DND-41 (cell line): ENCODE data around the gene TLNRD1.
A peak's percentile ranks its signal among the peaks of the same experiment; 100 is the strongest.

Source experiments
- ATAC-seq: fragments of 200-7000 bp; cut with Tn5 transposase; 3 replicates; pipeline ENCODE4 v1.9.1; 2021; ENCODE audit warnings: low read depth; ENCODE audit not compliant: insufficient read depth
- DNase-seq: peaks from one replicate; pipeline ENCODE4 v3.0.0-alpha.2; 2020
- H2AFZ ChIP-seq: 2 replicates; pipeline ENCODE4 v1.6.0; 2012; ENCODE audit warnings: low read depth, low read length
- H3K27ac ChIP-seq: 2 replicates; pipeline ENCODE4 v1.5.1; 2012; ENCODE audit warnings: low read length, inconsistent platforms
- H3K27me3 ChIP-seq: fragments of 200-600 bp; sonication (generic); 2 replicates; pipeline ENCODE4 v1.6.0; 2012; ENCODE audit warnings: low read length, mild to moderate bottlenecking, inconsistent platforms; ENCODE audit not compliant: insufficient read depth, poor library complexity
- H3K36me3 ChIP-seq: 2 replicates; pipeline ENCODE4 v1.5.1; 2012; ENCODE audit warnings: low read length, inconsistent platforms; ENCODE audit not compliant: insufficient read depth
- H3K4me1 ChIP-seq: 2 replicates; pipeline ENCODE4 v1.5.1; 2012; ENCODE audit warnings: mild to moderate bottlenecking, low read length; ENCODE audit not compliant: insufficient read depth
- H3K4me2 ChIP-seq: 2 replicates; pipeline ENCODE4 v1.6.0; 2012; ENCODE audit warnings: mild to moderate bottlenecking, moderate library complexity, low read length, inconsistent platforms; ENCODE audit not compliant: insufficient read depth
- H3K4me3 ChIP-seq, 2 experiments: fragments of 200-600 bp in 1 of 2; shearing (Covaris generic) in 1 of 2; 2 replicates each; pipeline ENCODE4 v1.5.1; 2012 to 2016; ENCODE audit warnings: inconsistent platforms in 2 of 2, low read length in 2 of 2, mild to moderate bottlenecking in 2 of 2, low read depth in 1 of 2, moderate library complexity in 1 of 2
- H3K79me2 ChIP-seq: 2 replicates; pipeline ENCODE4 v1.6.0; 2012; ENCODE audit warnings: low read length, inconsistent platforms; ENCODE audit not compliant: insufficient read depth
- H3K9ac ChIP-seq: 2 replicates; pipeline ENCODE4 v1.6.0; 2012; ENCODE audit warnings: low read depth, mild to moderate bottlenecking, inconsistent platforms, low read length, moderate library complexity
- H3K9me3 ChIP-seq: 2 replicates; pipeline ENCODE4 v1.5.1; 2012; ENCODE audit warnings: low read length, moderate library complexity, mild to moderate bottlenecking, inconsistent platforms; ENCODE audit not compliant: insufficient read depth, severe bottlenecking
- H4K20me1 ChIP-seq: 2 replicates; pipeline ENCODE4 v1.6.0; 2012; ENCODE audit warnings: low read length; ENCODE audit not compliant: insufficient read depth
- CTCF ChIP-seq: IDR thresholded peaks from 2 replicates; pipeline ENCODE4 v1.5.1; 2012; ENCODE audit warnings: borderline replicate concordance, low read length, moderate library complexity, mild to moderate bottlenecking; ENCODE audit not compliant: poor library complexity, severe bottlenecking; ENCODE audit errors: extremely low read depth
- EZH2 ChIP-seq: IDR thresholded peaks from 3 replicates; pipeline ENCODE4 v1.6.1; 2012; ENCODE audit warnings: borderline replicate concordance, low read depth, mild to moderate bottlenecking, moderate library complexity, low read length, inconsistent platforms; ENCODE audit not compliant: severe bottlenecking

TLNRD1 gene

GRCh38 chr15:81000624-81001151 is at the start of gene TLNRD1:
TSS of gene TLNRD1 (plus strand) at chr15:81000923. CDS start at chr15:81002272, 1,349 bp downstream.
- Histone ChIP-seq H3K9ac (peak within 1 kb of the TSS; percentile 83), H3K4me3 (peak within 1 kb of the TSS; percentile 34 to 72; a peak in 3 of 4 replicates), H3K36me3 (peaks cover 18% of the 10 kb centered on the region), H3K9me3 (no peaks in the 10 kb centered on the region), H3K27ac (peak within 1 kb of the TSS; percentile 81), H3K4me2 (peak within 1 kb of the TSS; percentile 81), H2AFZ (peak within 1 kb of the TSS; percentile 71), H3K27me3 (no peaks in the 10 kb centered on the region), H3K79me2 (peaks cover 44% of the 10 kb centered on the region), H4K20me1 (peaks cover 22% of the 10 kb centered on the region), H3K4me1 (peaks cover 39% of the 10 kb centered on the region)
- DNase-seq (peak; percentile 90), ATAC-seq (peak; percentile 82)
- no peak for TF ChIP-seq EZH2
- no peak for TF ChIP-seq CTCF

DNA sequence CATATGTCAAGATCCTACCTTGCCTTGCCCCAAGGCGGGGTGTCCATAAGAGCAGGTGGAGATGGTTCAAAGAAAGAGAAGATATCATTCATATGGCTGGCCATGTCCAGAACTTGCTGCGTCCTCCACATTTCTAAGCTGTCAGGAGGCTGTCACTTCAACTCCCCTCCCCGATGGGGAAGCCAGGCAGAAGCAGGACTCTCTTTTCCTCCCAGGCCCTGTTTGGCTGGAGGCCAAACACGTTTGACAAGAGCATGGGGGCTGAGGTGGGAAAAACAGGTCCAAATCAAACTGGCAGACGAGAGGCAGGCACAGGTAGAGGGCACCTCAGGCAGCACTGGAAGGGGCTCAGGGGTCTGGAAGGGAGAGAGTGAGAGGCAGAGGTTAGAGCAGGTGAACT is 48.8 kb upstream of the TLNRD1 start:
- H3K9me3 ChIP-seq = no peaks in the 10 kb centered on the region
- peaks cover 32% of the 10 kb centered on the region for H3K36me3 ChIP-seq
- no peak overlapping the region for H3K9ac ChIP-seq
- H3K79me2 ChIP-seq = no peaks in the 10 kb centered on the region
- no peak overlapping the region for H3K4me2 ChIP-seq
- TF ChIP-seq CTCF (no peak), EZH2 (no peak)
- DNase-seq = no peak
- no peak overlapping the region for H3K27ac ChIP-seq
- H4K20me1 ChIP-seq = no peaks in the 10 kb centered on the region
- ATAC-seq = no peak
- H3K27me3 ChIP-seq = no peaks in the 10 kb centered on the region
- no peak overlapping the region for H3K4me3 ChIP-seq
- no peaks in the 10 kb centered on the region; the same call in 1 of the 2 replicates for H3K4me1 ChIP-seq
- H2AFZ ChIP-seq = no peak overlapping the region

DNA sequence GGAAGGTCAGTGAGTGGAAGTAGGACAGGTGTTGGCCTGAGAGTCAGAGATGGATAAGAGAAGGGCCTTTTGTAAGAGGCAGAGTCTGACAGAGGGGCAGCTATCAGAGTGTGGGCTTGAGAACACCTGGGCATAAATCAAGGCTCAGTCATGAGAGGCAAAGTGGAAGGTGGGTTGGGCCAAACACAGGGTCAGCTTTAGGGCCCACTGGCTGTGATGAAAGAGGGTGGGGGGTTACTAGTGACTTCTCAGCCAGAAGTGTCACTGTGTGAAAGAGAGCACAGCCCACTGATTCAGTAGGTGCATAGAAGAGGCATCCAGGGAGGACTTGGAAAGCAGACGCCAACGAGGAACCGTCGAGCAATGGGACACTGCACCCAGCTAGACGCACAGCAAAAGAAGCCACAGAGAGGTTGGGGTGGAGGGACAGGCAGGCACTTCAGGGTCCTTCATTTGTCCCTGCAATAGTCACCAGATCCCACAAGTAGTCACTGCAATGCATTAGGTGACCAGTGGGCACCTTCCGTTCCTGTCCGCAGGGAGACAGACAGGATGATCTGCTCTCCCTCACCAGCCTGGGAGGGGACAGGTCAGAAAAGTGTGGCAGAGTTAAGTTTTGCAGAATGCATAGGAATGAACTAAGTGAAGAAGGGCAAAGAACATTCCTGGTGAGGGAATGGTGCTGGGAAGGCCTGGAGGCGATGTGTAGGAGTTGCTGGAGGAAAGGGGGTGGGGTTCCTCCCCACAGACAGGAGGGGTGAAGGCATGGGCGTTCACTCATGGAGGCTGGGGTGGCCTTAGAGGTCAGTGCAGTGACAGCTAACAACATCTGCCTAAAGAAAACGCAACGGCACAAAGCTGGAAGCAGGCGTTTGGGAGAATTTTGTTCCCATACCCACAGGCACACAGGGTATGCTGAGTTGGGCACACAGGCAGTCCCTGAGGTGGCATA is 47.4 kb upstream of the TLNRD1 start:
- H3K27ac ChIP-seq = no peak overlapping the region
- no peaks in the 10 kb centered on the region for H4K20me1 ChIP-seq
- no peak overlapping the region for H2AFZ ChIP-seq
- H3K27me3 ChIP-seq = no peaks in the 10 kb centered on the region
- H3K9me3 ChIP-seq = no peaks in the 10 kb centered on the region
- no peaks in the 10 kb centered on the region; the same call in 1 of the 2 replicates for H3K4me1 ChIP-seq
- H3K4me2 ChIP-seq = no peak overlapping the region
- no peaks in the 10 kb centered on the region for H3K79me2 ChIP-seq
- H3K9ac ChIP-seq = no peak overlapping the region
- no peak overlapping the region for H3K4me3 ChIP-seq
- no peak for DNase-seq
- ATAC-seq = no peak
- TF ChIP-seq EZH2 (no peak), CTCF (no peak)
- peaks cover 26% of the 10 kb centered on the region for H3K36me3 ChIP-seq
